ENCODE results near the gene GBF1. TPM values are rescaled to one million over a fixed set of nuclear protein-coding genes. Genes with fewer than 3 reads are reported as not detected.

GBF1 gene
- total RNA-seq, 1 experiment from 2014 or later = 28.3 TPM

GRCh38 chr10:102269017-102269416 lies 23.7 kb downstream of the GBF1 start:
- Histone ChIP-seq H3K79me2 (ENCODE audit: low read depth) (no peaks in the 10 kb centered on the region), H3K9me3 (ENCODE audit: insufficient read depth, low read depth) (no peaks in the 10 kb centered on the region), H3K27ac (no peak overlapping the region), H3F3A (ENCODE audit: insufficient read depth, low read depth) (no peaks in the 10 kb centered on the region; the same call in 1 of the 2 replicates), H4K20me1 (ENCODE audit: insufficient read depth) (no peaks in the 10 kb centered on the region), H3K4me1 (replicated peaks; ENCODE audit: insufficient read depth) (no peaks in the 10 kb centered on the region), H3K4me3 (no peak overlapping the region), H3K9me2 (ENCODE audit: insufficient read depth) (no peaks in the 10 kb centered on the region), H3K27me3 (ENCODE audit: insufficient read depth, low read depth) (no peaks in the 10 kb centered on the region), H3K36me3 (ENCODE audit: low read depth) (no peaks in the 10 kb centered on the region), H3K4me2 (no peak overlapping the region), H2AFZ (no peak overlapping the region)
- POLR2A ChIA-PET (ENCODE audit: unreplicated experiment) = no interaction called here
- DNase-seq = no peak
- CTCF ChIA-PET = no interaction called here
- no TSS peak for BruUV-seq (replicated peaks)
- no peak for TF ChIP-seq CTCF (conservative IDR thresholded peaks at IDR 0.05)
- TF ChIP-seq EZH2 (IDR thresholded peaks at IDR 0.05; ENCODE audit: low read depth) = no peak
- intact Hi-C loops (cut with micrococcal nuclease; ENCODE audit: unreplicated experiment) = no loop called here

GRCh38 chr10:102274062-102274461 lies 28.7 kb downstream of the GBF1 start:
- ChIA-PET POLR2A (ENCODE audit: unreplicated experiment) (no interaction called here), CTCF (no interaction called here)
- Histone ChIP-seq H3K27ac (no peak overlapping the region), H4K20me1 (ENCODE audit: insufficient read depth) (0 out of 2 replicates have a peak, but pooled peaks cover 2% of the 10 kb centered on the region), H3K4me2 (no peak overlapping the region), H2AFZ (no peak overlapping the region), H3K27me3 (ENCODE audit: insufficient read depth, low read depth) (no peaks in the 10 kb centered on the region), H3K9me2 (ENCODE audit: insufficient read depth) (no peaks in the 10 kb centered on the region), H3K4me3 (no peak overlapping the region), H3K4me1 (replicated peaks; ENCODE audit: insufficient read depth) (no peaks in the 10 kb centered on the region), H3K9me3 (ENCODE audit: insufficient read depth, low read depth) (no peaks in the 10 kb centered on the region), H3K79me2 (ENCODE audit: low read depth) (no peaks in the 10 kb centered on the region), H3K36me3 (ENCODE audit: low read depth) (no peaks in the 10 kb centered on the region), H3F3A (ENCODE audit: insufficient read depth, low read depth) (no peaks in the 10 kb centered on the region)
- DNase-seq = no peak
- TF ChIP-seq CTCF (conservative IDR thresholded peaks at IDR 0.05) (no peak), EZH2 (IDR thresholded peaks at IDR 0.05; ENCODE audit: low read depth) (no peak)
- intact Hi-C loops (cut with micrococcal nuclease; ENCODE audit: unreplicated experiment) = no loop called here
- no TSS peak for BruUV-seq (replicated peaks)

GRCh38 chr10:102275343-102275742 lies 30.0 kb downstream of the GBF1 start:
- Histone ChIP-seq H3F3A (ENCODE audit: insufficient read depth, low read depth) (no peaks in the 10 kb centered on the region), H3K27ac (no peak overlapping the region), H3K9me2 (ENCODE audit: insufficient read depth) (no peaks in the 10 kb centered on the region), H2AFZ (no peak overlapping the region), H3K9me3 (ENCODE audit: insufficient read depth, low read depth) (no peaks in the 10 kb centered on the region), H3K4me1 (replicated peaks; ENCODE audit: insufficient read depth) (no peaks in the 10 kb centered on the region), H3K4me3 (no peak overlapping the region), H4K20me1 (ENCODE audit: insufficient read depth) (peaks cover 2% of the 10 kb centered on the region; the same call in 1 of the 2 replicates), H3K36me3 (ENCODE audit: low read depth) (no peaks in the 10 kb centered on the region), H3K79me2 (ENCODE audit: low read depth) (no peaks in the 10 kb centered on the region), H3K4me2 (no peak overlapping the region), H3K27me3 (ENCODE audit: insufficient read depth, low read depth) (no peaks in the 10 kb centered on the region)
- TF ChIP-seq EZH2 (IDR thresholded peaks at IDR 0.05; ENCODE audit: low read depth) = no peak
- no peak for TF ChIP-seq CTCF (conservative IDR thresholded peaks at IDR 0.05)
- ChIA-PET POLR2A (ENCODE audit: unreplicated experiment) (no interaction called here), CTCF (no interaction called here)
- DNase-seq = no peak
- BruUV-seq (replicated peaks) = no TSS peak
- intact Hi-C loops (cut with micrococcal nuclease; ENCODE audit: unreplicated experiment) = no loop called here
